GM23338 (cell line): ENCODE data around the gene OCA2. TPM values are rescaled to one million over a fixed set of nuclear protein-coding genes. Genes with fewer than 3 reads are reported as not detected.

Experiments
- ATAC-seq: fragments of 200-7000 bp; cut with Tn5 transposase; 3 replicates; pipeline ENCODE4 v1.9.1; 2020
- DNase-seq: peaks from one replicate; pipeline ENCODE4 v3.0.0-alpha.2; 2015; ENCODE audit warnings: low spot score
- H2AFZ ChIP-seq: fragments of 200-600 bp; sonication (generic); 2 replicates; pipeline ENCODE4 v1.8.0; 2016; ENCODE audit warnings: antibody characterized with exemption, mild to moderate bottlenecking, moderate library complexity
- H3F3A ChIP-seq: fragments of 200-600 bp; sonication (generic); replicated peaks from 2 replicates; pipeline ENCODE4 v1.8.0; 2017; ENCODE audit warnings: antibody characterized with exemption, mixed run types, low read depth
- H3K27ac ChIP-seq: fragments of 200-600 bp; sonication (generic); 2 replicates; pipeline ENCODE4 v1.6.1; 2016; ENCODE audit warnings: low read depth
- H3K27me3 ChIP-seq: fragments of 200-600 bp; sonication (generic); 2 replicates; pipeline ENCODE4 v1.8.0; 2016; ENCODE audit warnings: mild to moderate bottlenecking, mixed run types, moderate library complexity; ENCODE audit not compliant: insufficient read depth
- H3K36me3 ChIP-seq: fragments of 200-600 bp; sonication (generic); 2 replicates; pipeline ENCODE4 v1.8.0; 2016; ENCODE audit warnings: mild to moderate bottlenecking; ENCODE audit not compliant: insufficient read depth
- H3K4me1 ChIP-seq: fragments of 200-600 bp; sonication (generic); 2 replicates; pipeline ENCODE4 v1.8.0; 2016; ENCODE audit warnings: mild to moderate bottlenecking, moderate library complexity; ENCODE audit not compliant: insufficient read depth
- H3K4me2 ChIP-seq: fragments of 200-600 bp; sonication (generic); 2 replicates; pipeline ENCODE4 v1.7.1; 2017; ENCODE audit warnings: mixed run types
- H3K4me3 ChIP-seq: fragments of 200-600 bp; sonication (generic); 2 replicates; pipeline ENCODE4 v1.6.1; 2016; ENCODE audit warnings: mixed run types
- H3K79me2 ChIP-seq: fragments of 200-600 bp; sonication (generic); replicated peaks from 2 replicates; pipeline ENCODE4 v1.8.0; 2017; ENCODE audit warnings: mild to moderate bottlenecking; ENCODE audit not compliant: insufficient read depth
- H3K9me2 ChIP-seq: fragments of 200-600 bp; sonication (generic); 2 replicates; pipeline ENCODE4 v1.8.0; 2017; ENCODE audit not compliant: insufficient read depth
- H4K20me1 ChIP-seq: fragments of 200-600 bp; sonication (generic); replicated peaks from 2 replicates; pipeline ENCODE4 v1.8.0; 2017; ENCODE audit warnings: mild to moderate bottlenecking; ENCODE audit not compliant: insufficient read depth
- H3K27ac Mint-ChIP-seq: 2 replicates; pipeline ENCODE4 v1.8.0; 2020; ENCODE audit warnings: inconsistent platforms, mild to moderate bottlenecking, moderate library complexity, mixed read lengths
- H3K27me3 Mint-ChIP-seq: 3 replicates; pipeline ENCODE4 v1.8.0; 2022; ENCODE audit warnings: low read depth, mild to moderate bottlenecking, moderate library complexity, mixed read lengths, inconsistent platforms; ENCODE audit not compliant: insufficient read depth, poor library complexity
- H3K36me3 Mint-ChIP-seq: 3 replicates; pipeline ENCODE4 v1.8.0; 2021; ENCODE audit warnings: low read depth, mild to moderate bottlenecking, inconsistent platforms, moderate library complexity, mixed read lengths
- H3K4me1 Mint-ChIP-seq: 3 replicates; pipeline ENCODE4 v1.8.0; 2020; ENCODE audit warnings: mild to moderate bottlenecking, inconsistent platforms, mixed read lengths
- H3K4me3 Mint-ChIP-seq: 3 replicates; pipeline ENCODE4 v1.8.0; 2021; ENCODE audit warnings: moderate library complexity, mild to moderate bottlenecking, inconsistent platforms, mixed read lengths
- H3K9me3 Mint-ChIP-seq: 3 replicates; pipeline ENCODE4 v1.8.0; 2020; ENCODE audit warnings: moderate library complexity, mild to moderate bottlenecking, inconsistent platforms, mixed read lengths
- CREB1 ChIP-seq: fragments of 250-450 bp; sonication (Bioruptor Pico); IDR thresholded peaks from 2 replicates; pipeline ENCODE4 v1.5.0; 2020; ENCODE audit warnings: low read depth, mild to moderate bottlenecking, moderate library complexity
- EZH2phosphoT487 ChIP-seq: fragments of 200-600 bp; sonication (generic); IDR thresholded peaks from one replicate; pipeline ENCODE4 v1.8.1; 2018; ENCODE audit warnings: antibody characterized with exemption; ENCODE audit not compliant: unreplicated experiment
- NANOG ChIP-seq: IDR thresholded peaks from 2 replicates; pipeline ENCODE4 v1.6.1; 2016; ENCODE audit warnings: antibody characterized with exemption, borderline replicate concordance
- POLR2AphosphoS5 ChIP-seq: IDR thresholded peaks from 2 replicates; pipeline ENCODE4 v1.6.1; 2016; ENCODE audit warnings: antibody characterized with exemption, low read depth
- STAT1 ChIP-seq: IDR thresholded peaks from one replicate; pipeline ENCODE4 v1.6.1; 2016; ENCODE audit warnings: antibody characterized with exemption; ENCODE audit not compliant: unreplicated experiment
- ZNF114 ChIP-seq: fragments of 250-450 bp; sonication (Bioruptor Pico); IDR thresholded peaks from 2 replicates; pipeline ENCODE4 v1.5.0; 2020; ENCODE audit warnings: mild to moderate bottlenecking, moderate library complexity
- ZNF331 ChIP-seq: fragments of 250-450 bp; sonication (Bioruptor Pico); IDR thresholded peaks from 2 replicates; pipeline ENCODE4 v1.5.0; 2020; ENCODE audit warnings: low read depth, mild to moderate bottlenecking, moderate library complexity
- ZNF462 ChIP-seq: fragments of 250-450 bp; sonication (Bioruptor Pico); IDR thresholded peaks from 2 replicates; pipeline ENCODE4 v1.5.0; 2020; ENCODE audit warnings: mild to moderate bottlenecking, moderate library complexity
- polyA plus RNA-seq: library from polyadenylated mRNA; unstranded; fragments of >200 nt; fragmentation: Nextera tagmentation; extraction: Ambion mirVana; gene quantifications from 2 replicates; pipeline ENCODE4 v1.2.1, GENCODE V29; 2016
- total RNA-seq: library from RNA; depleted of rRNA; stranded (reverse); fragments of >200 nt; shearing (Covaris generic); gene quantifications from 2 replicates; pipeline ENCODE4 v1.2.3, GENCODE V29; 2014
- TF ChIP-seq, protein P1 (sequence below): IDR thresholded peaks from one replicate; pipeline ENCODE4 v1.6.1; 2018; ENCODE audit warnings: antibody characterized with exemption; ENCODE audit not compliant: unreplicated experiment

Gene OCA2
- total and polyA plus RNA-seq, 2 experiments from 2014 or later: 0.40 to 0.69 TPM

DNA sequence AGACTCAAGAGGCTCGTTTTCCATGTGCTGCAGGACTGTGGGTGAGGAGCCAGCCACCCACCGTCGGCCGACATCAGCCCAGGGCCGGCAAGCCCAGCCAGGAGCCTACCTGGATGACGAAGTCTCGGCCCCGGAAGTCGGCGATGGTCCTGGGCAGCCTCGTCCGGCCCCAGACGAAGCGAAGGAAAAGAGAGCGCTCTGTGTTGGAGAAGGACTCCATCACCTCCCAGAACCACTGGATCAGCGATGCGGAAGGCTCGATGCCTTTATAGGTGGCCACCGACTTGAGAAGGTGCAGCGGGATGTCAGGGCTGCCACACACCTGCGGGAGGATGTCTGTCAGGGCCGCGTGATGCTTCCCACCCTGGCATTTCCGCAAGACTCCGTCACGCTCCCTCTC, 13.8 kb upstream of the OCA2 start:
- DNase-seq (no peak), ATAC-seq (no peak)
- no peaks in the 10 kb centered on the region for H3K4me1 Mint-ChIP-seq
- no peak overlapping the region for H3K4me3 Mint-ChIP-seq
- H3K27ac Mint-ChIP-seq: no peak overlapping the region
- no peaks in the 10 kb centered on the region for H4K20me1 ChIP-seq
- H3K9me2 ChIP-seq: no peaks in the 10 kb centered on the region
- peaks cover 21% of the 10 kb centered on the region for H3K27me3 Mint-ChIP-seq
- no peak overlapping the region for H3K4me2 ChIP-seq
- no peaks in the 10 kb centered on the region for H3K79me2 ChIP-seq
- peaks cover under 1% of the 10 kb centered on the region; the same call in 1 of the 3 replicates for H3K9me3 Mint-ChIP-seq
- peaks cover 8% of the 10 kb centered on the region; the same call in 1 of the 2 replicates for H3K36me3 ChIP-seq
- H3K4me3 ChIP-seq: no peak overlapping the region
- H3K4me1 ChIP-seq: peaks cover under 1% of the 10 kb centered on the region; the same call in 1 of the 2 replicates
- H3K36me3 Mint-ChIP-seq: peaks cover 59% of the 10 kb centered on the region
- no peak overlapping the region for H2AFZ ChIP-seq
- no peak overlapping the region for H3K27ac ChIP-seq
- peaks cover 9% of the 10 kb centered on the region for H3K27me3 ChIP-seq
- TF ChIP-seq NANOG: no peak
- TF ChIP-seq EZH2phosphoT487: no peak
- TF ChIP-seq ZNF331 (CRISPR knock-in tag): no peak
- no peak for TF ChIP-seq POLR2AphosphoS5
- TF ChIP-seq, protein P1, sequence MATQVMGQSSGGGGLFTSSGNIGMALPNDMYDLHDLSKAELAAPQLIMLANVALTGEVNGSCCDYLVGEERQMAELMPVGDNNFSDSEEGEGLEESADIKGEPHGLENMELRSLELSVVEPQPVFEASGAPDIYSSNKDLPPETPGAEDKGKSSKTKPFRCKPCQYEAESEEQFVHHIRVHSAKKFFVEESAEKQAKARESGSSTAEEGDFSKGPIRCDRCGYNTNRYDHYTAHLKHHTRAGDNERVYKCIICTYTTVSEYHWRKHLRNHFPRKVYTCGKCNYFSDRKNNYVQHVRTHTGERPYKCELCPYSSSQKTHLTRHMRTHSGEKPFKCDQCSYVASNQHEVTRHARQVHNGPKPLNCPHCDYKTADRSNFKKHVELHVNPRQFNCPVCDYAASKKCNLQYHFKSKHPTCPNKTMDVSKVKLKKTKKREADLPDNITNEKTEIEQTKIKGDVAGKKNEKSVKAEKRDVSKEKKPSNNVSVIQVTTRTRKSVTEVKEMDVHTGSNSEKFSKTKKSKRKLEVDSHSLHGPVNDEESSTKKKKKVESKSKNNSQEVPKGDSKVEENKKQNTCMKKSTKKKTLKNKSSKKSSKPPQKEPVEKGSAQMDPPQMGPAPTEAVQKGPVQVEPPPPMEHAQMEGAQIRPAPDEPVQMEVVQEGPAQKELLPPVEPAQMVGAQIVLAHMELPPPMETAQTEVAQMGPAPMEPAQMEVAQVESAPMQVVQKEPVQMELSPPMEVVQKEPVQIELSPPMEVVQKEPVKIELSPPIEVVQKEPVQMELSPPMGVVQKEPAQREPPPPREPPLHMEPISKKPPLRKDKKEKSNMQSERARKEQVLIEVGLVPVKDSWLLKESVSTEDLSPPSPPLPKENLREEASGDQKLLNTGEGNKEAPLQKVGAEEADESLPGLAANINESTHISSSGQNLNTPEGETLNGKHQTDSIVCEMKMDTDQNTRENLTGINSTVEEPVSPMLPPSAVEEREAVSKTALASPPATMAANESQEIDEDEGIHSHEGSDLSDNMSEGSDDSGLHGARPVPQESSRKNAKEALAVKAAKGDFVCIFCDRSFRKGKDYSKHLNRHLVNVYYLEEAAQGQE: no peak
- H3F3A ChIP-seq: no peaks in the 10 kb centered on the region; the same call in 1 of the 2 replicates

GRCh38 chr15:28112101-28112760, 13.1 kb upstream of the OCA2 start:
- peaks cover 17% of the 10 kb centered on the region for H3K27me3 ChIP-seq
- H3K27me3 Mint-ChIP-seq: peaks cover 25% of the 10 kb centered on the region
- no peaks in the 10 kb centered on the region for H4K20me1 ChIP-seq
- H3K4me3 Mint-ChIP-seq: no peak overlapping the region
- no peaks in the 10 kb centered on the region for H3K79me2 ChIP-seq
- ATAC-seq (no peak), DNase-seq (no peak)
- no peak overlapping the region for H3K4me2 ChIP-seq
- peaks cover 52% of the 10 kb centered on the region for H3K36me3 Mint-ChIP-seq
- H2AFZ ChIP-seq: no peak overlapping the region
- H3K4me1 ChIP-seq: peaks cover 4% of the 10 kb centered on the region; the same call in 1 of the 2 replicates
- no peaks in the 10 kb centered on the region for H3K4me1 Mint-ChIP-seq
- H3K27ac ChIP-seq: no peak overlapping the region
- H3F3A ChIP-seq: no peaks in the 10 kb centered on the region; the same call in 1 of the 2 replicates
- H3K4me3 ChIP-seq: no peak overlapping the region
- H3K27ac Mint-ChIP-seq: no peak overlapping the region
- peaks cover 4% of the 10 kb centered on the region; the same call in 1 of the 3 replicates for H3K9me3 Mint-ChIP-seq
- no peaks in the 10 kb centered on the region for H3K9me2 ChIP-seq
- peaks cover 8% of the 10 kb centered on the region; the same call in 1 of the 2 replicates for H3K36me3 ChIP-seq
- TF ChIP-seq NANOG: no peak
- TF ChIP-seq CREB1 (CRISPR knock-in tag): no peak
- no peak for TF ChIP-seq ZNF114 (CRISPR knock-in tag)
- TF ChIP-seq EZH2phosphoT487: no peak
- no peak for TF ChIP-seq ZNF462 (CRISPR knock-in tag)
- no peak for TF ChIP-seq STAT1
